CD14-positive monocyte (primary cell): ENCODE data around the gene MDM4. TPM values are rescaled to one million over a fixed set of nuclear protein-coding genes. Genes with fewer than 3 reads are reported as not detected.
A peak's percentile ranks its signal among the peaks of the same experiment; 100 is the strongest.
"Not testable (repeated sequence)": the region's sequence is repeated elsewhere in the genome, so short reads cannot be mapped to it uniquely, and the experiment has no call there.

Experiments
- DNase-seq, 3 donors: peaks; one replicate each; pipeline ENCODE4 v3.0.0-alpha.2; 2011 to 2022
- H2AFZ ChIP-seq: 2 replicates; pipeline ENCODE4 v1.6.0; 2012; ENCODE audit warnings: mild to moderate bottlenecking, low read depth, low read length, inconsistent platforms; ENCODE audit not compliant: insufficient read depth, poor library complexity, severe bottlenecking
- H3K27ac ChIP-seq, 2 donors: 1 replicate in 1 of 2; 2 replicates in 1 of 2; pipeline ENCODE4 v1.5.1; 2012 to 2013; ENCODE audit warnings: low read length in 2 of 2, control low read depth in 1 of 2, inconsistent platforms in 1 of 2, low read depth in 1 of 2, mild to moderate bottlenecking in 1 of 2
- H3K27me3 ChIP-seq, 2 donors: one replicate each; pipeline versions ENCODE4 v1.6.0 to v1.6.1; 2011 to 2013; ENCODE audit warnings: low read length in 2 of 2; ENCODE audit not compliant: control insufficient read depth in 2 of 2, insufficient read depth in 2 of 2
- H3K36me3 ChIP-seq, 2 donors: replicated peaks in 1 of 2; 1 replicate in 1 of 2; 2 replicates in 1 of 2; pipeline versions ENCODE4 v1.5.1 to v1.6.1; 2012 to 2013; ENCODE audit warnings: low read length in 2 of 2, control low read depth in 1 of 2, inconsistent platforms in 1 of 2, mild to moderate bottlenecking in 1 of 2; ENCODE audit not compliant: insufficient read depth in 2 of 2, control insufficient read depth in 1 of 2
- H3K4me1 ChIP-seq, 2 donors: 1 replicate in 1 of 2; 2 replicates in 1 of 2; pipeline versions ENCODE4 v1.5.1 to v1.6.1; 2012 to 2013; ENCODE audit warnings: low read length in 2 of 2, control low read depth in 1 of 2, inconsistent platforms in 1 of 2, mild to moderate bottlenecking in 1 of 2, moderate library complexity in 1 of 2; ENCODE audit not compliant: insufficient read depth in 2 of 2, control insufficient read depth in 1 of 2
- H3K4me2 ChIP-seq: replicated peaks from 2 replicates; pipeline ENCODE3; 2012; ENCODE audit warnings: low read length, moderate library complexity, mild to moderate bottlenecking; ENCODE audit not compliant: poor library complexity, severe bottlenecking; ENCODE audit errors: extremely low read depth
- H3K4me3 ChIP-seq, 3 experiments: fragments of 200-600 bp in 1 of 3; sonication (generic) in 1 of 3; replicated peaks in 1 of 3; 1 replicate in 2 of 3; 2 replicates in 1 of 3; pipeline ENCODE4 v1.5.1; 2011 to 2013; ENCODE audit warnings: low read length in 3 of 3, mild to moderate bottlenecking in 3 of 3, control low read depth in 2 of 3, low read depth in 2 of 3, inconsistent platforms in 1 of 3, moderate library complexity in 1 of 3
- H3K79me2 ChIP-seq: 2 replicates; pipeline ENCODE4 v1.6.0; 2012; ENCODE audit warnings: mild to moderate bottlenecking, control low read depth, inconsistent platforms, low read length, moderate library complexity; ENCODE audit not compliant: insufficient read depth
- H3K9ac ChIP-seq: 2 replicates; pipeline ENCODE4 v1.6.0; 2017; ENCODE audit warnings: low read length, mild to moderate bottlenecking; ENCODE audit not compliant: insufficient read depth, poor library complexity, severe bottlenecking
- H3K9me3 ChIP-seq, 2 donors: replicated peaks in 1 of 2; 1 replicate in 1 of 2; 2 replicates in 1 of 2; pipeline versions ENCODE4 v1.5.1 to v1.6.1; 2012 to 2013; ENCODE audit warnings: low read length in 2 of 2, control low read depth in 1 of 2; ENCODE audit not compliant: control insufficient read depth in 1 of 2, insufficient read depth in 1 of 2
- H4K20me1 ChIP-seq: 2 replicates; pipeline ENCODE4 v1.6.0; 2012; ENCODE audit warnings: mild to moderate bottlenecking, low read length, control low read depth, moderate library complexity; ENCODE audit not compliant: insufficient read depth
- H3K27ac Mint-ChIP-seq, 7 donors: one replicate each; pipeline ENCODE4 v1.8.0; 2020; ENCODE audit warnings: mild to moderate bottlenecking in 7 of 7, mixed read lengths in 7 of 7, moderate library complexity in 6 of 7, inconsistent platforms in 2 of 7
- H3K27me3 Mint-ChIP-seq, 3 donors: one replicate each; pipeline ENCODE4 v1.8.0; 2021 to 2022; ENCODE audit warnings: low read depth in 3 of 3, mild to moderate bottlenecking in 3 of 3, mixed read lengths in 3 of 3, moderate library complexity in 3 of 3, inconsistent platforms in 1 of 3
- H3K36me3 Mint-ChIP-seq, 2 donors: one replicate each; pipeline ENCODE4 v1.8.0; 2020; ENCODE audit warnings: mixed read lengths in 2 of 2, inconsistent platforms in 1 of 2, mild to moderate bottlenecking in 1 of 2
- H3K4me1 Mint-ChIP-seq: one replicate; pipeline ENCODE4 v1.8.0; 2020; ENCODE audit warnings: mild to moderate bottlenecking, mixed read lengths
- H3K4me3 Mint-ChIP-seq, 2 donors: one replicate each; pipeline ENCODE4 v1.8.0; 2020; ENCODE audit warnings: mild to moderate bottlenecking in 2 of 2, mixed read lengths in 2 of 2, moderate library complexity in 1 of 2
- H3K9me3 Mint-ChIP-seq, 7 donors: one replicate each; pipeline ENCODE4 v1.8.0; 2020 to 2022; ENCODE audit warnings: mixed read lengths in 7 of 7, mild to moderate bottlenecking in 6 of 7, moderate library complexity in 6 of 7, inconsistent platforms in 2 of 7
- CTCF ChIP-seq: fragments of 200-600 bp; IDR thresholded peaks from one replicate; pipeline ENCODE4 v1.8.0; 2022; ENCODE audit warnings: antibody characterized with exemption, mild to moderate bottlenecking
- WGBS: methylation state at CpG from one replicate; pipeline ENCODE4 v1.1.5; 2013; ENCODE audit warnings: missing lambda C conversion rate; ENCODE audit not compliant: insufficient coverage; 5-methylcytosine and 5-hydroxymethylcytosine counted together
- intact Hi-C, 2 donors: fragments of 100-400 bp; cut with micrococcal nuclease; formaldehyde crosslinking; loops; one replicate each; pipeline versions ENCODE4 v1.15.0 to v1.15.1; 2023
- polyA plus RNA-seq, 3 donors: library from polyadenylated mRNA; depleted of rRNA in 1 of 3; unstranded in 2 of 3; stranded (reverse) in 1 of 3; fragments of 300-500 nt in 2 of 3; fragments of >200 nt in 1 of 3; fragmentation: Illumina TruSeq in 2 of 3; gene quantifications; 1 replicate in 2 of 3; 2 replicates in 1 of 3; pipeline ENCODE4 v1.2.3, GENCODE V29; 2012 to 2021

Gene MDM4
- polyA plus RNA-seq, 3 donors: 7.8 to 37.0 (median 10.2) TPM

DNA sequence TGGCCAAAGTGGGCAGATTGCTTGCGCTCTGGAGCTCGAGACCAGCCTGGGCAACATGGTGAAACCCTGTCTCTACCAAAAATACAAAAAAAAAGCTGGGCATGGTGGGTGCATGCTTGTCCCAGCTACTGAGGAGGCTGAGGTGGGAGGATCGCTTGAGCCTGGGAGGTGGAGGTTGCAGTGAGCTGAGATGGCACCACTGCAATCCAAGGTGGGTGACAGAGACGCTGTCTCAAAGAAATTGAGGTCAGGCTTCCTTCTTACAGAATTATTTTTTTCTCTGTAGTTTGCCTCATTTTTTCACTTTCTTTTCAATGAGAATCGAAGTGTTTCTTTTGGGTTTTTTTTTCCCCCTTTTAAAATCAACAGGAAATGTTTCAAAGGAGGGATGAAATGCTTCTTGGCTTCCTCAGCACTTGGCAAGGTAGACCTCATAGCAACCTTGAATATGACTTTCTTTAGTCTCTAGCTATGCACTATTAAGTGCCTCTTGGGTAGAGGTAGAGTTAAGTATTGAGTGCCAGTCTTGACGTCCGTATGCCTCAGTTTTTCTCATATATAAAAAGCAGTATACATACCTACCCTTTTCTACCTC is 40.3 kb downstream of the MDM4 start:
- no peaks in the 10 kb centered on the region for H3K9me3 ChIP-seq
- no peak for TF ChIP-seq CTCF
- no peak overlapping the region for H3K27ac ChIP-seq
- Mint-ChIP-seq H3K36me3 (peaks cover 45 to 70% of the 10 kb centered on the region in 2 donors), H3K4me1 (no peaks in the 10 kb centered on the region), H3K4me3 (no peak overlapping the region), H3K27ac (peak overlapping the region in 1 of 7 donors; percentile 50), H3K27me3 (no peaks in the 10 kb centered on the region), H3K9me3 (no peaks in the 10 kb centered on the region)
- no peak overlapping the region for H3K4me3 ChIP-seq
- H3K79me2 ChIP-seq: peaks cover 3% of the 10 kb centered on the region
- H3K9ac ChIP-seq: no peak overlapping the region
- H3K4me1 ChIP-seq: no peaks in the 10 kb centered on the region
- DNase-seq: no peak
- no peaks in the 10 kb centered on the region for H3K27me3 ChIP-seq
- intact Hi-C loops: no loop called here
- no peak overlapping the region for H2AFZ ChIP-seq
- 100% methylated on average over 2 of the region's 7 CpGs for WGBS
- H4K20me1 ChIP-seq: peaks cover 70% of the 10 kb centered on the region
- no peak overlapping the region for H3K4me2 ChIP-seq
- peaks cover 31 to 89% of the 10 kb centered on the region in 2 donors for H3K36me3 ChIP-seq

DNA sequence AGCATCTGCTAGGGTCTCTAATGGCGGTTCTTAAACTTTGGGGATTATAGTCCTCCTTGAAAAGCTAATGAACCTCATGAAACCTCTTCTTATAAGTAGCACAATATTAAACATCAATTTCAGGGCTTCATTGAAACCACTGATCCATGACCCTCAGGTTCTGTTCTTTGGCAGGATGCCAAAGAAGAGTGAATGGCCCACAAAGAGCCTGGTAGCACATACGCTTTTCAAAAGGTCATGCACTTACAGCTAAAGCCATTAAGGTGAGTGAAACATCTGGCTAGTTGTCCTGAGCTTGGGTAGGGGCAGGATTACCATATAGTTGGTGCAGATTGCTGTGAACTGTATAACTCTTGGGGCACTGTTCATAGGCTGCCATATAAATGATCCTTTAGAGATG is 42.3 kb downstream of the MDM4 start:
- H3K27ac ChIP-seq: no peak overlapping the region
- WGBS: 83% methylated on average over 1 of the region's 2 CpGs
- H3K9ac ChIP-seq: no peak overlapping the region
- H3K9me3 ChIP-seq: no peaks in the 10 kb centered on the region
- Mint-ChIP-seq H3K36me3 (peaks cover 49 to 69% of the 10 kb centered on the region in 2 donors), H3K27ac (no peak overlapping the region), H3K4me1 (no peaks in the 10 kb centered on the region), H3K9me3 (no peaks in the 10 kb centered on the region), H3K4me3 (no peak overlapping the region), H3K27me3 (no peaks in the 10 kb centered on the region)
- H3K79me2 ChIP-seq: no peaks in the 10 kb centered on the region
- no peaks in the 10 kb centered on the region for H3K27me3 ChIP-seq
- H3K4me1 ChIP-seq: no peaks in the 10 kb centered on the region
- peaks cover 74% of the 10 kb centered on the region for H4K20me1 ChIP-seq
- H2AFZ ChIP-seq: no peak overlapping the region
- intact Hi-C loops: no loop called here
- H3K4me2 ChIP-seq: no peak overlapping the region
- H3K36me3 ChIP-seq: peaks cover 41 to 89% of the 10 kb centered on the region in 2 donors
- DNase-seq: no peak
- H3K4me3 ChIP-seq: no peak overlapping the region
- TF ChIP-seq CTCF: no peak

DNA sequence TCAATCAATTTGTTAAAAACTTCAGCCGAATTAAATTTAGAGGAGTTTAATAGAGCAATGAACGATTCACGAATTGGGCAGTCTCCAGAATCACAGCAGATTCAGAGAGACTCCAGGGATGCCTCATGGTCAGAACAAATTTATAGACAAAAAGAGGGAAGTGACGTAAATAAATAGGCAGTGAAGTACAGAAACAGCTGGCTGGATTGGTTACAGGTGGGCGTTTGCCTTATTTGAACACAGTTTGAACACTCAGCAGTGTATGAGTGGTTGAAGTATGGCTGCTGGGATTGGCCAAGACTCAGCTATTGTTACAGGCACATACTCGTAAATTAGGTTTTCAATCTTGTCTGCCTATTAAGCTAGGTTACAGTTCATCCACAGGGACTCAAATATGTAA is 43.8 kb downstream of the MDM4 start:
- H3K4me1 Mint-ChIP-seq, H3K27me3 Mint-ChIP-seq, H2AFZ ChIP-seq, DNase-seq, H3K27ac ChIP-seq, H3K27me3 ChIP-seq, intact Hi-C loops, H3K27ac Mint-ChIP-seq, H3K4me1 ChIP-seq, H3K9me3 Mint-ChIP-seq, H3K9me3 ChIP-seq, H3K4me3 ChIP-seq, H3K9ac ChIP-seq, H3K79me2 ChIP-seq, H3K4me2 ChIP-seq, H3K4me3 Mint-ChIP-seq: not testable (repeated sequence)
- peaks cover 45 to 86% of the 10 kb centered on the region in 2 donors for H3K36me3 ChIP-seq
- H4K20me1 ChIP-seq: peaks cover 62% of the 10 kb centered on the region
- WGBS: 93% methylated on average over 3 of the region's 6 CpGs
- peaks cover 49 to 72% of the 10 kb centered on the region in 2 donors for H3K36me3 Mint-ChIP-seq
